Ascending aorta (tissue), 2 donors: ENCODE data around the gene ITGAX. TPM values are rescaled to one million over a fixed set of nuclear protein-coding genes. Genes with fewer than 3 reads are reported as not detected.

Experiments
- DNase-seq, 2 donors: peaks; one replicate each; pipeline ENCODE4 v3.0.0-alpha.2; 2019; ENCODE audit warnings: low spot score in 2 of 2
- H3K27ac ChIP-seq, 2 donors: fragments of 200-600 bp; sonication (generic); one replicate each; pipeline ENCODE4 v1.5.1; 2016 to 2017; ENCODE audit warnings: mild to moderate bottlenecking in 1 of 2
- H3K27me3 ChIP-seq: fragments of 200-600 bp; sonication (generic); one replicate; pipeline ENCODE4 v1.5.1; 2017
- H3K36me3 ChIP-seq, 2 donors: fragments of 200-600 bp; sonication (generic); one replicate each; pipeline ENCODE4 v1.5.1; 2016
- H3K4me1 ChIP-seq, 2 donors: fragments of 200-600 bp; sonication (generic); one replicate each; pipeline ENCODE4 v1.5.1; 2016 to 2017; ENCODE audit warnings: mild to moderate bottlenecking in 1 of 2
- H3K4me3 ChIP-seq, 2 donors: fragments of 200-600 bp; sonication (generic); one replicate each; pipeline ENCODE4 v1.5.1; 2016 to 2017; ENCODE audit warnings: mild to moderate bottlenecking in 1 of 2
- H3K9me3 ChIP-seq, 2 donors: fragments of 200-600 bp; sonication (generic); one replicate each; pipeline ENCODE4 v1.5.1; 2016
- CTCF ChIP-seq, 3 experiments: fragments of 200-600 bp in 2 of 3; fragments of 450-650 bp in 1 of 3; sonication (generic) in 2 of 3; IDR thresholded peaks; one replicate each; pipeline ENCODE4 v1.5.1; 2016 to 2019; ENCODE audit warnings: antibody characterized with exemption in 3 of 3, mild to moderate bottlenecking in 1 of 3, moderate library complexity in 1 of 3
- intact Hi-C: fragments of 100-400 bp; cut with DNase I; formaldehyde crosslinking; loops from one replicate; pipeline ENCODE4 v1.15.1; 2023
- total RNA-seq: library from RNA; depleted of rRNA; stranded (reverse); fragments of >200 nt; gene quantifications from one replicate; pipeline ENCODE4 v1.1.0, GENCODE V29; 2016

ITGAX gene
- total RNA-seq, 1 donor from 2014 or later, result 3.6 TPM

GRCh38 chr16:31429796-31430195 is 74.8 kb downstream of the ITGAX start:
- no peak overlapping the region for H3K27ac ChIP-seq
- H3K36me3 ChIP-seq, result no peaks in the 10 kb centered on the region
- no peak for DNase-seq
- no peak for TF ChIP-seq CTCF (IDR thresholded peaks at IDR 0.05)
- intact Hi-C loops, result no loop called here
- no peaks in the 10 kb centered on the region for H3K9me3 ChIP-seq
- H3K4me1 ChIP-seq, result peaks cover 0 to 4% of the 10 kb centered on the region in 2 donors
- H3K4me3 ChIP-seq, result no peak overlapping the region
- no peaks in the 10 kb centered on the region for H3K27me3 ChIP-seq

DNA sequence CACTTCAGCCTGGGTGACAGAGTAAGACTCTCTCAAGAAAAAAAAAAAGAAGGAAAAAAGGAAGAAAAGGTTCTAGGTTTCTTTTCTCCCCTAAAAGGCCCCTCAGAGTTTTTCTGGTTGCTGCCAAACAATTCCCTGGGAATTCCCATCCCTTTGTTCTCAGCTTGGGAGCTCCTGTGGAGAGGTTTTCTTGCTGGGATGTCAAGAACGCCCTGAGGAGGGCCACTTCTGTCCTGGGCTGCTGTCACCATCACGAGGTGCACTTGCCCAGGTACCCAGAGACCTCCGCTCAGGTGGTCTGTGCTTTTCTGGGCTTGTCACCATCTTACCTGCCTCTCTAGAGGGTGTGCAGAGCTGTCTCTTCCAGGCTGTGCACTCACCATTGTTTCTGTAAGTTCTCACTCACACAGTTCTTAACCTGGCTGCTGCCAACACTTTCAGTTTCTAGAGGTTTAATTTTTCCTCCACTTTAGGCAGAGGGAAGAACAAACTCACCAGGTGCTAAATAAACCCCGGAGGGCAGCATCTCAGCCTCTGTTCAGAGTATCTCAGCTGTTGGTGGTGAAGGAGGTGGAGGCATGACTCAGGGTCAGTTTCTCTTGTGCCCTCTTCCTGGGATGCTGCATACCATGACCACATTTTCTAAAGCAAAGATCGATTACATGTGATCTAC is 75.5 kb downstream of the ITGAX start:
- Histone ChIP-seq H3K27me3 (no peaks in the 10 kb centered on the region), H3K27ac (no peak overlapping the region), H3K36me3 (no peaks in the 10 kb centered on the region), H3K9me3 (no peaks in the 10 kb centered on the region), H3K4me1 (peaks cover 0 to 4% of the 10 kb centered on the region in 2 donors), H3K4me3 (no peak overlapping the region)
- no peak for TF ChIP-seq CTCF (IDR thresholded peaks at IDR 0.05)
- no peak for DNase-seq
- intact Hi-C loops, result no loop called here

Other genes starting within 250 kb of the ITGAX start
- 85.8 TPM for gene BCKDK, start 246.8 kb upstream of the ITGAX start, total RNA-seq
- gene KAT8, start 237.5 kb upstream of the ITGAX start, total RNA-seq, result 113 TPM
- not detected for gene PRSS8, start 219.4 kb upstream of the ITGAX start, total RNA-seq
- gene PRSS36, start 205.1 kb upstream of the ITGAX start, total RNA-seq, result 1.4 TPM
- 166 TPM for gene FUS, start 175.0 kb upstream of the ITGAX start, total RNA-seq
- gene PYCARD, start 152.4 kb upstream of the ITGAX start, total RNA-seq, result 21.1 TPM
- gene TRIM72, start 141.1 kb upstream of the ITGAX start, total RNA-seq, result not detected
- not detected for gene PYDC1, start 138.0 kb upstream of the ITGAX start, total RNA-seq
- 19.1 TPM for gene ITGAM, start 95.2 kb upstream of the ITGAX start, total RNA-seq
- not detected for gene ITGAD, start 38.2 kb downstream of the ITGAX start, total RNA-seq
- not detected for gene COX6A2, start 73.2 kb downstream of the ITGAX start, total RNA-seq
- 11.7 TPM for gene ZNF843, start 87.6 kb downstream of the ITGAX start, total RNA-seq
- gene ARMC5, start 104.3 kb downstream of the ITGAX start, total RNA-seq, result 10.0 TPM
- 325 TPM for gene TGFB1I1, start 117.0 kb downstream of the ITGAX start, total RNA-seq
- 0.53 TPM for gene SLC5A2, start 127.9 kb downstream of the ITGAX start, total RNA-seq
- 80.9 TPM for gene RUSF1, start 153.2 kb downstream of the ITGAX start, total RNA-seq
- not detected for gene AHSP, start 172.7 kb downstream of the ITGAX start, total RNA-seq